CD4-positive, alpha-beta T cell treated with Interleukin-15 for 4 hours (primary cell): ENCODE data around the gene GADD45GIP1.
A peak's percentile ranks its signal among the peaks of the same experiment; 100 is the strongest.
"Not testable (repeated sequence)": the region's sequence is repeated elsewhere in the genome, so short reads cannot be mapped to it uniquely, and the experiment has no call there.

Experiments
- DNase-seq: peaks from one replicate; pipeline ENCODE4 v3.0.0-alpha.2; 2020; ENCODE audit warnings: low spot score

The GADD45GIP1 gene

DNA sequence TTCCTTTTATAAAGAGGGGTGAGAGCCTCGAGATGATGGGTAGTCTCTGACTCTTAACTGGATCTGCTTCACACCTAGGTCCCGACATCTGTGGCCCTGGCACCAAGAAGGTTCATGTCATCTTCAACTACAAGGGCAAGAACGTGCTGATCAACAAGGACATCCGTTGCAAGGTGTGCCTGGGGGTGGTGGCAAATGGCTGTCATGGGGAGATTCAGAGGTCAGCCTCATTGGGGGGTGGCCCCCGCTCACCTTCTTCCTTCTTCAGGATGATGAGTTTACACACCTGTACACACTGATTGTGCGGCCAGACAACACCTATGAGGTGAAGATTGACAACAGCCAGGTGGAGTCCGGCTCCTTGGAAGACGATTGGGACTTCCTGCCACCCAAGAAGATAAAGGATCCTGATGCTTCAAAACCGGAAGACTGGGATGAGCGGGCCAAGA is 17.0 kb downstream of the GADD45GIP1 start:
- no peak for DNase-seq

DNA sequence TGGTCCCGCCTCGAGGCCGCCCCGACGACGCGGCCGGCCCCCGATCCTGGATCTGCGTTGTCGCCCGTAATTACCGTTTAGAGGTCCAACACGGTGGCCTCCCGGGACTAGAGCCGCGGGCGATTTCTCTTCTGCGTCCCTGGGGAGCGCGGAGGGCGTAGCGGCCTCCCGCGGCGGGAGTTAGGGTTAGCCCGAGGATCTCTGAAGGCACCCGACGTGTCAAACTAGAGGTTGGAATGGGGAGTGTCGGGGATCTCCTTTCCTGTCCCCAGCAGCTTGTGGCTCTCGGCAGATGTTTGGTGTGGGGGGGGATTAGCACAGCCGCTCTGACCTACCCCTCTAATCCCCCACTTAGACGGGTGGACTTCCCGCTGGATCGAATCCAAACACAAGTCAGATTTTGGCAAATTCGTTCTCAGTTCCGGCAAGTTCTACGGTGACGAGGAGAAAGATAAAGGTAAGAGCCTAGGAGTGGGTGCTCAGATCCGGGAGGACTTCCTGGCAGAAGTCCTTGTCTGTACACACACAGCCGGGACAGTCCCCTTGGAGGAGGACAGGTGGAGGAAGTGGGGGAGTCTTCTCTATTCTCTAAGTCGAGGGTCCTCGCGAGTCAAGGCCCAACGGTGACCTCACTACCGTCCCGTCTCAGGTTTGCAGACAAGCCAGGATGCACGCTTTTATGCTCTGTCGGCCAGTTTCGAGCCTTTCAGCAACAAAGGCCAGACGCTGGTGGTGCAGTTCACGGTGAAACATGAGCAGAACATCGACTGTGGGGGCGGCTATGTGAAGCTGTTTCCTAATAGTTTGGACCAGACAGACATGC is 18.0 kb downstream of the GADD45GIP1 start:
- peak; percentile 31 for DNase-seq

DNA sequence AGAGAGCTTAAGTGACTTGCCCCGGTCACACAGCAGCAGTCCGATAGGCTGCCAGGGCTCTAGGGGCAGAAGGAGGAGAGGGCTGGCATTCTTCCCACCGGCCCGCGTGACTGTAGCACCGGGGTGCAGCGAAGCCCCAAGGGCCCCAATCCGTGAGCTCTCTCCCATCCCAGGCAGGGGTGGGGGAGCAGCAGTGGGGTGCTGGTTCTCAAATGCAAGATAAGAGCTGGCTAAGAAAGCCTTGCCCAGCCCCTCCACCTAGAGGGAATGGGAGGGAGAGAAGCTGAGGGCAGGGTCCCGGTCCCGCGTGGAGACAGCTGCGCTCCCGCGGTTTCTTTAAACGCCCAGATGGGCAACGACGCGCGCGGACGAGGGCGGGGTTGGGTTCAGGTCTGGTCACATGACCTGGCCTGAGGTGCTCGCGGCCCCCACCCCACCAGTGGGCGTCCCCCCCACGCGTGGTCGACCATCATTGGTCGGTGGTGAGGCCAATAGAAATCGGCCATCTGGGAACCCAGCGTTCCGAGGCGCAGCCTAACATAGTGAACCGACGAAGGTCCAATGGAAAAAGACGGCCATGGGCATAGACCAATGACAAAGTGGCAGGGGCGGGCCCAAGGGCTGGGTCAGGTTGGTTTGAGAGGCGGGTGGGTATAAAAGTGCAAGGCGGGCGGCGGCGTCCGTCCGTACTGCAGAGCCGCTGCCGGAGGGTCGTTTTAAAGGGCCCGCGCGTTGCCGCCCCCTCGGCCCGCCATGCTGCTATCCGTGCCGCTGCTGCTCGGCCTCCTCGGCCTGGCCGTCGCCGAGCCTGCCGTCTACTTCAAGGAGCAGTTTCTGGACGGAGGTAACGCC is 18.9 kb downstream of the GADD45GIP1 start, which contains the start of gene CALR:
Gene CALR, plus strand, starts transcription at position 683 of the 852 bp plus-strand sequence. Its CDS starts 71 bp downstream, at position 754.
- peak; percentile 100 for DNase-seq

DNA sequence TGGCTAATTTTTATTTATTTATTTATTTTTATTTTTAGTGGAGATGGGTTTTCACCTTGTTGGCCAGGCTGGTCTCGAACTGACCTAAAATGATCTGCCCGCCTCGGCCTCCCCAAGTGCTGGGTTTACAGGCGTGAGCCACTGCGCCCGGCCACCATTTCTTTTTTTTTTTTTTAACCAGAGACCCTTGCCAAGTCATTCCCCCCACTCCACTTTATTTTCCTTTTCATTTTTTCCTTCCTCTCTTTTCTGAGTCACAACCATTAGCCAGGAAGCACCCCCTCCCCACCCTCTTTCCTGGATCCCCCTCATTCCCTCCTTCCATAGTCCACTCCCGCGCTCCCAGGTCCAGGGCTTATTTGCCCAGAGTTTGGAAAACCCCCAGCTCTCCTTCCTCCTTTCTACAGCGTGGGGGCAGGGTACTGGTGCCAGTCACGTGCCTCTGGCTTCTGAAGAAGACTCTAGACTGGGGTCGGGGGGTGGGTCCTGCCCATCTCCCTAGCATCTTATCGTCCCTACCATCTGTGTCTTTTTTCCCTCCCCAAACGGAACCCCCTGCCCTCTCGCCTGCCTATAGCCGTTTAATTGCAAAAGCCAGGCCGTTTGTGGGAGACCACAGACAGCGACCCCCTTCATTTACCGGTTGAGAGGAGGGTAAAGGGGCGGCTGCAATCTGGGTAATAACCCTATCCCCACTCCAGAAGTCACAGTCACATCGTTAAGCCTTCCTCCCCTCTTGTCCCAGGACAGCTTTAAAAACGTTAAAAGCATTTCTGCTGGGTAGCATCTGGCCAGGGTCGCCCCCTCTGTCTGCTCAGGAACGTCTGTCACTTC is 19.7 kb downstream of the GADD45GIP1 start:
- no peak for DNase-seq

DNA sequence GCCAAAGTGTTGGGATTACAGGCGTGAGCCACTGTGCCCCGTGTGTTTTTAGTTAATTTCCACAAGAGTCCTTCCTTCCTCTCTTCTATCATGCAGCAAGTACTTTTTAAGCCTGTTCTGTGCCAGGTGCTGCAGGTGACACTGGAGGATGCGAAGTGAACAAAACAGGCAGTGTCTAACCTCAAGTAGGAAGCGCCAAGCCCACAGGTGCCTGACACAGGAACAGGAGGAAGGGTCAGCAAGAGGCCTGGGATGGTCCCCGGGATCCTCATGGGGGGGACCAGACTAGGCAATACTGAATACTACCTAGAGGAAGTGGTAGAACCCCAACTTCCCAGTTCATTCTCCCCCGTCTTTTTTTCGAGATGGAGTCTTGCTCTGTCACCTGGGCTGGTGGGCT is 20.4 kb downstream of the GADD45GIP1 start:
- DNase-seq, result no peak

DNA sequence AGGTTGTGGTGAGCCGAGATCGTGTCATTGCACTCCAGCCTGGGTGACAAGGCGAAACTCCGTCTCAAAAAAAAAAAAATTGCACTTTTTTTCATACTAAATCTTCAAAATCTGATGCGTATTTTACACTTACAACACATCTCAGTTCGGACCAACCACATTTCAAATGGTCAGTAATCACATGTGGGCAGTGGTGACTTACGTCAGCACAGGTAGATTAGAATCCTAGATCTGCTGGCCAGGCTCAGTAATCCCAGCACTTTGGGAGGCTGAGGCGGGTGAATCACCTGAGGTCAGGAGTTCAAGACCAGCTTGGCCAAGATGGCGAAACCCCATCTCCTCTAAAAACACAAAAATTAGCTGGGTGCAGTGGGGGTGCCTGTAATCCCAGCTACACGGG is 22.0 kb downstream of the GADD45GIP1 start:
- DNase-seq, result no peak

DNA sequence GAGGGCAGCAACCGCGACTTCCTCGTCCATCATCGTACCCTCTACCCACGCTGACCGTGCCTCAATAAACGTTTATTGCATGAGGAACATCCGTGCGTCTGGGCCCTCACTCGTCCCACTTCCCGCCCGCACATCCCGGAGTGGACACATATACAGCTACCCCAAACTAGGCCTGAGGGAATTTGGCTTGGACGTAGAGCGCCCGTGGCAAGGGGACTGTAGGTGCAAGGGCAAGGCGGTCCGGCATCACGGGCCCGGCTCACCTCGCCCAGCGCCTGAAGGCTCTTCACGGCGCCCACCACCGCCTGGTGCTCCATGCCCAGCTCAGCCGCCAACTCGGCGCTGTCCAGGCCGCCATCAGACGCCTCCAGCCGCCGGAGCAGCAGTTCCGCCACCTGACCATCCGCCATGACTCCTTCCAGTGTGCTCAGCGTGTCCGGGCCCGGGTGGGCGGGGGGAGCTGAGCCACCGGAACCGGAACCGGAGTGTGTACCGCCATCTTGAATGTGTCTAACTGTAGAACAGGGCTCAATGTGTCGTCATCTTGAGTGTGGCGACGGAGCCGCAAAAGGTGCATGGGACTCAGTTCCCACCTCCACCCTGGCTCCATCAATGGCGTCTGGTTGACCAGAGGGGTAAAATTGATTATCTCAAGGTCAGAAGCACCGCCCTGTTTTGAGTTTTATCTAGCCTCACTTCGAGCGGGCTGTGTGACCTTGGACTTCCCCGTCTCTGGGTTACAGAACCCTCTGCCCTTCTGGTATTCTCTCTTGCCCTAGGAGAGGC is 23.5 kb downstream of the GADD45GIP1 start, which contains the start of gene FARSA:
Gene FARSA, minus strand, starts transcription at position 425 of the 786 bp plus-strand sequence. Its CDS starts 15 bp downstream, at position 410.
- peak; percentile 89 for DNase-seq

DNA sequence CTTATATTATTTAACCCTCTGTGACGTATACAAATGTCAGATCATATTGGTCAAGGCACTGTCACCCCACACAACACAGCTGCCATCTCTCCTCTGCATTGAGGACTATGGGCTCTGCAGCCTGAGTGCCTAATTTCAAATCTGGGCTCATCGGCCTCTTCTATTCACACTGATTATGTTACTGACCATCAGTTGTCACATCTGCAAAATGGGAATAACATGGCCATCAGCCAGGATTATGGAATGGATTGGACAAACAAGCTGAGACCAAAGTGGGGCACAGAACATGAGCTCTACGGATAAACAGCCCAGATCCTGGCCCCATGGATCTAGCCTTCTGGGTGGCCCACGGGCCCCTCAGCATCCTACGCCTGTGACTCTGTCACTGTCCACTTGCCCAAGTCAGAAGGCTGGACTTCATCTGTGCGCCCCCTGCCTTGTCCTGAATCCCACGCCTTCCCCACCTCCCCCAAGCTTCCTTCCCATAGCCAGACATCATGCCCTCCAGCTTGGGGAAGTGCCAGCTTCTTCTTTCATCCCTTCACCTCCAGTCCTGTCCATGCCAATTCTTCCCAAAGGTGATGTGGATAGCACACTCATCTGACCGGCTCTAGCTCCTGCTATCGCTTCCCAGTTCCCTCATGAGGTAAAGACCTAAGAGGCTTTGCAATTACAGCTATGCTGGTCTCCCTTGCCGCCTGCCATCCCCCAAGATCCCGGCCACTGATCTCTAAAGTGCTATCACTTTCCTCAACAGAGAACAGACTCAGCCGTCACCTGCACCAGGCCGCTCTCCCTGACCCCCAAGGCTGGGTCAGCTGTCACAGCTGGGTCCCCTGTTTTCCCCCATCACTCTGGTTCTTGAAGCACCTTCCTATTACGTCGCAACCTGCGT is 24.4 kb downstream of the GADD45GIP1 start:
- DNase-seq, result no peak

DNA sequence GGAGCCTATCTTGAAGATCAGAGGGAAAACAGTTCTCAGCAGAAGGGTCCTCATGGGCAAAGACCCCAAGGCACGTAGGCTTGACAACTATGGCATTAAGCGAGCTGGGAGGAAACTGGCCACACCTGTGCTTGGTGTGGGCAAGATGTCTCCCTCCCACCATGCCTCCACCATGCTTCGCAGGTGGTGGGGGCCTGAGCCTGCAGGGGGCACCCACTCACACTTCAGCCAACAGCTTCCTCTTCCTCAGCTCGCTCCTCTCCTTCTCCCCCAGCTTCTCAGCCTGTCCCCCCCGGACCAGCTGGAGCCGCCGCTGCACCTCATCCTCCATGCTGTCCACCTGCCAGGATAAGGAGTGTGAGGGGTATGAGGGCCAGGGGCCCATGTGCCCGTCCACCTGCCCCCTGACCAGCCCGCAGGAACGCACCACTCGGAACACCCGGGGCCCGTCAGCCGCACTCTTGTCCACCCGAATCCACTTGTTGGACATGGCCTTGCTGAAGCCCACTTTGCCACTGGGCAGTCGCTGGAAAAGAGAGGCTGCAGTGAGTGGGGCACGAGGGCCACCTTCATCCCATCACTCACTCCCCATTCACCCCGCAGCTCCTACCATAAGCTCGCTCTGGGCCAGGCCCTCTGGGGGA is 26.9 kb downstream of the GADD45GIP1 start:
- no peak for DNase-seq

DNA sequence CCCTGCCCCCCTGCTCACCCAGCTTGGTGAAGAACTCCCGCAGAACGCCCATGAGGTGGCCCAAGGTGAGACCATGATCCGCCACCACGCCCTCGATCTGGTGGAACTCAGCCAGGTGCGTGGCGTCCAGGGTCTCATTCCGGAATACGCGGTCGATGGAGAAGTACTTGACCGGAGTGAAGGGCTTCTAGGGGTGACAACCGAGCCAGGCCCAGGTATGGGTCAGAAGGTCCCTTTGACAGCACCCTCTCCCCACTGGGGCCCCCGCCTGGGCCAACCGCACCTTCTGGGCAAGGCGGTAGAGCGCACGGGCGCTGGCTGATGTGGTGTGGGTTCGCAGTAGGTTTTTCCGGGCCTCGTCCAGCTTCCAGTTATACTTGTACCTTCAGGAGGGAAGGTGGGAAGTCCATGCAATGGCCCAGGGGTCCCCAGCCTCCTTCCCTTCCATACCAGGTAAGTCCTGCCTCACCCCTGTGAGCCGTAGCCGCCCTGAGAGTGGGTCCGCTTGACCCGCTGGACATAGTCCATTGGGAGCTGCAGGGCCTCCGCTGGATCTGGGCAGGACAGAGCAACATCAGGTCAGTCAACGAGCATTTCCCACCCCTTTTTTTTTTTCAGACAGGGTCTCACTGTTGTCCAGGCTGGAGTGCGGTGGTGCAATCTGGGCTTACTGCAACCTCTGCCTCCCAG is 32.3 kb downstream of the GADD45GIP1 start:
- DNase-seq, result no peak

DNA sequence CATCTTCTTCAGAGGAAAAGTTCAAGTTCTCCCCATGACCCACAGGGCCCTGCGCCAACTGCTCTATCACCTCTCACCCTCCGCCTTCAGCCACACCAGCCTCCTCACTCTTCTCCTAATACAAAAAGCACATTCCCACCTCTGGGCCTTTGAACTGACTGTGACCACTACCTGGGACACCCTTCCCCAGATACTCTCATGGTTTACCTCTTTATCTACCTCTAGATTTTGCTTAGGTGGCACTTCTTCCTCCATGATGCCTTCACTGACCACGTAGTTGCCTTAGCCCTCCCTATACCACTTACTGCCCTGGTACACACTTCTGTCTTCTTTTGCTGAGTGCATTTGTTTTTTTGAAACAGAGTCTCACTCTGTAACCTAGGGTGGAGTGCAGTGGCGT is 34.1 kb downstream of the GADD45GIP1 start:
- DNase-seq, result no peak

DNA sequence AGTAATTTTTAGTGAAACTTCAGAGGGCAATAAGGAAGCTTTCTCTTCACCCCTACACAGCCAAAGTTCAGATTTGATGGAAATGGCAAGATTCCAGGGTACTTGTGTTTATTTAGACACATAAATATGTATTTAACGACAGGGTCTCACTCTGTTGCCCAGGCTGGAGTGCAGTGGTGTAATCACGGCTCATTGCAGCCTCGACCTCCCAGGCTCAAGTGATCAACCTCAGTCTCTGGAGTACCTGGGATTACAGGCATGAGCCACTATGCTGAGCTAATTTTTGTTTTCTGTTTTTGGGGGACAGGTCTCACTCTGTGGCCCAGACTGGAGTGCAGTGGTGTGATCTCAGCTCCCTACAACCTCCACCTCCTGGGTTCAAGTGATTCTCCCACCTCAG is 36.0 kb downstream of the GADD45GIP1 start:
- no peak for DNase-seq

DNA sequence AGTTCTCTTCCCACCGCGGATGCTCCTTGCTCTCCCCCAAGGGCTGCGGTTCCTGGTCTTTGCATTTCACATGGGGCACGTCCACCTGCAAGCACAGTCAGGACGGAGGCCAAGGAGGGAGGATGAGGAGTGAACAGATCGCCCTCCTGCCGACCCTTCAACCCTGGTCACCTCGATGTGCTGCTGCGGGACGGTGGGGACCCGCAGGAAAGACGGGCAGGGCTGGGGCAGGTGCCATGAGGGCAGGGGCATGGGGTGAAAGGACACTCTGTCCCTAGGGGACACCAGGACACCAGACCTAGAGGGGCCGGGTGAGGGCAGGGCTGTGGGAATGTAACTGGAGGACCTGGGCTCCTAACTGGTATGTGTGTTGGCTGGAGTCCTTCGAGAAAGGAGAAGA is 38.8 kb downstream of the GADD45GIP1 start:
- DNase-seq, result no peak

DNA sequence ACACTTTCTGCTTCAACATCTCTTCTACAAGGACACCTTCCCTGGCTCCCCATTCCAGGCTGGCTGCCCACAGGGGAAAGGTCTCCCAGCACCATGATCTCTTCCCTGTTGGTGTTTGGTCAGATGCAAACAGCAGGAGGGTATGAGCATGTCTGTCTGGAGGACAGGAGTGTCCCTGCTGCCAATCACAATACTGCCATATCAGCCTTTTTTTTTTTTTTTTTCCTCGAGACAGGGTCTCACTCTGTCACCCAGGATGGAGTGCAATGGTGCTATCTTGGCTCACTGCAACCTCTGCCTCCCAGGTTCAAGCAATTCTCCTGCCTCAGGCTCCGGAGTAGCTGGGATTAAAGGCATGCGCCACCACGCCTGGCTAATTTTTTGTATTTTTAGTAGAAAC is 41.2 kb downstream of the GADD45GIP1 start:
- DNase-seq, result not testable (repeated sequence)

DNA sequence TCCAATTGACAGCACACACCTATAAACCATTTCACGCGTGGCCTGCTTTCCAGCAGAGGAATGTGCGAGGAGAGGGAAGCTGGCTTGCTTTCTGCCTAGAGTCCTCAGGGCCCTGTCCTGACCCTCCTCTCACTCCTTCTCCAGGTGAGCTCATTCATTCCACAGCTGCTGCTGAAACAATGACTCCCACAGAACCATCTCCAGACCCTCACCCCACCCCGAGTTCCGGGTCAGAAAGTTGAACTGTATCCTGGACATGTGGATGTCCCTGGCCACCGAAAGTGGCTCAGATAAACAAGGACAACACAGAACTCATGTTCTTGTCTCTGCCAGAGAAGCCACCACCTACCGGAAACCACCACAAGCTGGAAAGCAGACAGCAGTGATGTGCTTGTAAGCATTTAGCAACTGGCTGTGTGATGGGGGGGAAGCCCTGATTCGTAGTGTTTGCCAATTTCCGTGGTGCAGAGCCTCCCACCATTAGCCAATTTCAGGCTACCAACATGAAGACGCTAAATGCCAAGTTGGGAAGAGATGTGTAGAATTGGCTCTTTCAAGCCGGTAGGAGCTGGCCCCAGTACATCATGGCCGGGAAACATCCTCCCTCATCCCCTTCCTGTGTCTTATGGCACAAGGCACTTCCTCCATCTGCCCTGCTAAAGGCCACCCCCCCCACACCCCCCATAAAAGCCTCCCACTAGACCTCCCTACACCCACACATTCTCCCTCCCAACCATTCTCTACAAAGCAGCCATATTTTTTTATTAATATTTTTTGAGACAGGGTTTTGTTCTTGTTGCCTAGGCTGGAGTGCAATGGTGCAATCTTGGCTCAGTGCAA is 43.0 kb downstream of the GADD45GIP1 start:
- peak; percentile 60 for DNase-seq

DNA sequence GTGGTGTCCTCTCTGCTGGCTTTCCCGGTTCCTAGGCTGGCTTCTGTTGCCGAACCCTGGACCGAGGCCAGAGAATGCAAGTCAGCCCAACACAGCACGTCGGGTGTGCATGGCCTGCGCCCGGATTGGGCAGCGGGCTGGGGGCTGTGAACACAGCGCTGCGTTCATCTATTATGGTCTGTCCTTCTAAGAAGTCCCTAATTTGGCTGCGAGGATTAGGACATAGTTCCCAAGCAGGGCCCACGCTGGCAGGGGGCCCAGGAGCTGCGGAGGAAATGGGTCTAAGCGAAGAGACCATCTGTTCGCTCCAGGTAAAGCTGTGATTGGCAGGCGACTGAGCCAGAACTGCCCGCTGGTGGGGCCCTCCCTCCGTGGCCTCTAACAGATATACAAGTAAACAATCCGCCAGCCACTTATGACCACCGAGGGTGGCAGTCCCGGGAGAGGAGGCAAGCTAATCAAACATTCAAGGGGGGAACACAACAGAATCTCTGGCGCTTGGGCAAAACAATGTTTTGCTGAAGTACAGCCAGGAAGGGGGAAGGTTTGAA is 43.9 kb downstream of the GADD45GIP1 start:
- no peak for DNase-seq

DNA sequence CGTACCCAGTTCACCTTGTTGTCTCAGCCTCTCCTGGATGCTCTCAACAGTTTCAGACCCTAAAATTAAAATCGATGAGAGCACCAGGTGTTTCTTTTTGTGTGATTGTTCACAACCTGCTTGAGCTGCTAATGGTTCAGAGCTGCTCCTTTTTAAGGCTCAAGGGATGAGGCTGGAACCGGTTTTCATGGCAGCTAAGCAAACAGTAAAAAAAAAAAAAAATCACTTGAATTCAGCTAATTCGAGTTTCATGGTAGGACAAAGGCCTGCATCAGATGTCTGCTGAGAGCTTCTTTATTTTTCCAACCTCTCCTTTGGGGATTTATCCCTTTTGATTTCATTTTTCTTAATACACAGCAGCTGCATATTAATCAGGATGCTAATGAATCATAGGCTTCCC is 44.5 kb downstream of the GADD45GIP1 start:
- DNase-seq, result no peak

DNA sequence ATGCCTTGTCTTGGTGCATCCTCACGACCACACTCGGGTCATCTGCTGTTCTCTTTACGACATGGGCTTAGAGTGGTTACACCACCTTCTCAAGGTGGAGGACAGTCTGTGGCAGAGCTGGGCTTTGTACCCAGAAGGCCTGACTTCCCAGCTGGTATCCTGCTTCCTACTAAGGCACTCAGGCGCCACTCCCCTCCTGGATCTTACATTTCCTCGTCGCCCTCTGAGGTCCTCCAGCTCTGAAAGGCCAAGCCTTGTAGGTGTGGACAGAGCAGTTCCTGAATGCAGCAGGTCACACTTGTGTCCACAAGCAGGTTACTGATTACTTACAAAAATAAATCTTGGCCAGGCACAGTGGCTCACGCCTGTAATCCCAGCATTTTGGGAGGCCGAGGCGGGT is 49.9 kb downstream of the GADD45GIP1 start:
- no peak for DNase-seq
